K562 (cell line): ENCODE measurements around the gene STRIP1. TPM values are rescaled to one million over a fixed set of nuclear protein-coding genes. Genes with fewer than 3 reads are reported as not detected.
A peak's percentile ranks its signal among the peaks of the same experiment; 100 is the strongest.

ENCODE experiments used
- ATAC-seq: fragments of 200-7000 bp; cut with Tn5 transposase; 3 replicates; pipeline ENCODE4 v1.9.1; 2020; ENCODE audit warnings: moderate library complexity
- BruUV-seq: library from RNA; stranded (reverse); fragments of 400-500 nt; replicated peaks from 2 replicates; lab custom pipeline; 2021; lab: Mats Ljungman, UMichigan
- CTCF ChIA-PET: fragments of 300-600 bp; formaldehyde crosslinking; extraction: SDS; loops from one replicate; lab custom pipeline; 2021; ENCODE audit warnings: low intra/inter-chr PET ratio; lab: Yijun Ruan, JAX
- POLR2A ChIA-PET: fragments of 300-600, 350-650 bp; sonication (Branson Sonifier 250); formaldehyde crosslinking; extraction: SDS; loops from one replicate; lab custom pipeline; 2021; ENCODE audit warnings: antibody characterized with exemption, inconsistent platforms; lab: Yijun Ruan, JAX
- DNase-seq, 4 experiments: peaks; one replicate each; pipeline versions ENCODE4 v3.0.0 to v3.0.0-alpha.2; 2011 to 2018; ENCODE audit warnings: low spot score in 3 of 4, mixed read lengths in 3 of 4; ENCODE audit errors: extremely low read depth in 1 of 4
- FAIRE-seq: peaks from 2 replicates; lab custom pipeline; 2011; peaks lifted over from hg19 to GRCh38; lab: Jason Lieb, UNC
- H2AFZ ChIP-seq: 2 replicates; pipeline ENCODE4 v1.6.0; 2011; ENCODE audit warnings: low read depth, low read length, control low read depth, inconsistent platforms
- H3K27ac ChIP-seq: fragments of 200-600 bp; 3 replicates; pipeline ENCODE4 v1.8.0; 2011; ENCODE audit warnings: low read depth, mild to moderate bottlenecking, control low read depth, inconsistent platforms, low read length, moderate library complexity, mixed read lengths; ENCODE audit errors: extremely low read depth
- H3K27me3 ChIP-seq, 2 experiments: fragments of 300-600 bp in 1 of 2; 2 replicates in 1 of 2; 3 replicates in 1 of 2; pipeline versions ENCODE4 v1.6.0 to v1.8.0; 2011; ENCODE audit warnings: inconsistent platforms in 2 of 2, low read length in 2 of 2, mild to moderate bottlenecking in 1 of 2, mixed read lengths in 1 of 2, moderate library complexity in 1 of 2; ENCODE audit not compliant: control insufficient read depth in 2 of 2, insufficient read depth in 2 of 2
- H3K36me3 ChIP-seq: fragments of 300-600 bp; 3 replicates; pipeline ENCODE4 v1.8.0; 2011; ENCODE audit warnings: mild to moderate bottlenecking, low read length, inconsistent platforms; ENCODE audit not compliant: control insufficient read depth, insufficient read depth
- H3K4me1 ChIP-seq, 2 experiments: fragments of 200-600 bp in 1 of 2; replicated peaks in 1 of 2; 2 replicates in 1 of 2; 3 replicates in 1 of 2; pipeline versions ENCODE4 v1.5.1 to v1.8.0; 2011; ENCODE audit warnings: inconsistent platforms in 2 of 2, low read length in 2 of 2, mild to moderate bottlenecking in 1 of 2, mixed read lengths in 1 of 2, moderate library complexity in 1 of 2; ENCODE audit not compliant: control insufficient read depth in 2 of 2, insufficient read depth in 2 of 2
- H3K4me2 ChIP-seq: 2 replicates; pipeline ENCODE4 v1.6.1; 2011; ENCODE audit warnings: low read length, control low read depth, inconsistent platforms, mixed read lengths; ENCODE audit not compliant: insufficient read depth
- H3K4me3 ChIP-seq: fragments of 200-600 bp; sonication (generic), shearing (Covaris generic); 2 replicates; pipeline ENCODE4 v1.5.1; 2016; ENCODE audit warnings: control low read depth, inconsistent platforms
- H3K79me2 ChIP-seq: fragments of 200-600 bp; 3 replicates; pipeline ENCODE4 v1.8.0; 2011; ENCODE audit warnings: low read length, inconsistent platforms; ENCODE audit not compliant: control insufficient read depth, insufficient read depth
- H3K9ac ChIP-seq, 2 experiments: 2 replicates each; pipeline versions ENCODE4 v1.6.0 to v1.6.1; 2011; ENCODE audit warnings: low read depth in 2 of 2, low read length in 2 of 2, control low read depth in 1 of 2, inconsistent platforms in 1 of 2, mild to moderate bottlenecking in 1 of 2, mixed read lengths in 1 of 2; ENCODE audit not compliant: insufficient read depth in 1 of 2
- H3K9me1 ChIP-seq: one replicate; pipeline ENCODE4 v1.6.0; 2011; ENCODE audit warnings: inconsistent platforms, mild to moderate bottlenecking, low read length, moderate library complexity; ENCODE audit not compliant: control insufficient read depth, insufficient read depth
- H3K9me3 ChIP-seq: replicated peaks from 2 replicates; pipeline ENCODE4 v1.5.1; 2011; ENCODE audit warnings: low read depth, low read length, inconsistent platforms; ENCODE audit not compliant: control insufficient read depth, insufficient read depth
- H4K20me1 ChIP-seq: replicated peaks from 2 replicates; pipeline ENCODE4 v1.6.1; 2011; ENCODE audit warnings: low read length, inconsistent platforms, mixed read lengths; ENCODE audit not compliant: control insufficient read depth, insufficient read depth
- BRD4 ChIP-seq: fragments of 200-600 bp; sonication (generic); IDR thresholded peaks from 2 replicates; pipeline ENCODE4 v1.6.1; 2017; ENCODE audit warnings: inconsistent platforms
- ILF3 ChIP-seq: fragments of 450-650 bp; IDR thresholded peaks from 2 replicates; pipeline ENCODE4 v1.6.1; 2018; ENCODE audit warnings: antibody characterized with exemption, mild to moderate bottlenecking, moderate library complexity, borderline replicate concordance
- MYNN ChIP-seq, 2 experiments: sonication (generic); formaldehyde crosslinking in 1 of 2; IDR thresholded peaks; 2 replicates each; pipeline versions ENCODE4 v1.5.0 to v1.6.1; 2016 to 2020; ENCODE audit warnings: antibody characterized with exemption in 1 of 2, missing genetic modification reagents in 1 of 2
- POLR2A ChIP-seq: fragments of 450-650 bp; conservative IDR thresholded peaks from 2 replicates; pipeline ENCODE4 v1.6.1; 2016
- POLR2AphosphoS2 ChIP-seq: IDR thresholded peaks from 2 replicates; pipeline ENCODE4 v1.6.1; 2012; ENCODE audit warnings: low read length, improper control_type of control experiment
- SRF ChIP-seq, 2 experiments: fragments of 250-450, 450-650 bp in 1 of 2; sonication (Bioruptor Pico) in 1 of 2; sonication (generic) in 1 of 2; formaldehyde crosslinking; IDR thresholded peaks; 2 replicates each; pipeline versions ENCODE4 v1.5.0 to v1.5.1; 2020 to 2022; ENCODE audit warnings: mild to moderate bottlenecking in 1 of 2, missing genetic modification reagents in 1 of 2
- ZBTB17 ChIP-seq: fragments of 450-650 bp; formaldehyde crosslinking; IDR thresholded peaks from 2 replicates; pipeline ENCODE4 v1.4.0; 2020; ENCODE audit warnings: mild to moderate bottlenecking
- WGBS: fragments of 100-300 bp; shearing (Covaris generic); methylation state at CpG from one replicate; pipeline ENCODE4 v1.1.6; 2016; ENCODE audit warnings: low coverage, mixed read lengths; ENCODE audit not compliant: insufficient coverage; ENCODE audit errors: missing lambda C conversion rate; 5-methylcytosine and 5-hydroxymethylcytosine counted together
- in situ Hi-C: fragments of 300-500 bp; cut with MboI; formaldehyde crosslinking; loops from 4 replicates; pipeline ENCODE4 v1.15.0; 2018; ENCODE audit warnings: inconsistent platforms, mixed read lengths
- intact Hi-C: fragments of 100-400 bp; cut with micrococcal nuclease; formaldehyde crosslinking; loops from 2 replicates; pipeline ENCODE4 v1.14.2; 2022
- polyA plus RNA-seq, 8 experiments: library from polyadenylated mRNA; depleted of rRNA in 4 of 8; stranded (reverse) in 5 of 8; unstranded in 3 of 8; fragments of >200 nt; fragmentation: Nextera tagmentation in 2 of 8; fragmentation: Illumina TruSeq in 1 of 8; extraction: Ambion mirVana in 2 of 8; extraction: Trizol in 1 of 8; gene quantifications; 2 replicates each; pipeline versions ENCODE4 v1.2.1 to v1.2.3, GENCODE V29; 2011 to 2014; ENCODE audit warnings: inconsistent platforms in 1 of 8, missing spikeins in 1 of 8
- total RNA-seq, 7 experiments: library from RNA; depleted of rRNA in 6 of 7; stranded (reverse); fragments of >200 nt in 6 of 7; fragmentation: Illumina TruSeq in 2 of 7; extraction: Trizol in 2 of 7; gene quantifications; 2 replicates each; pipeline versions ENCODE4 v1.2.1 to v1.2.3, GENCODE V29; 2011 to 2021; ENCODE audit warnings: low replicate concordance in 1 of 7
- TF ChIP-seq, protein P1 (sequence below), 2 experiments: fragments of 450-650 bp; conservative IDR thresholded peaks; 2 replicates each; pipeline ENCODE4 v1.6.1; 2017; ENCODE audit warnings: mild to moderate bottlenecking in 2 of 2, moderate library complexity in 2 of 2

Gene STRIP1
- total and polyA plus RNA-seq, 9 of the 15 experiments (the other 6 are each of a cell fraction or from before 2014, with no cell fraction given) = 9.9 to 42.3 (median 32.0) TPM

DNA sequence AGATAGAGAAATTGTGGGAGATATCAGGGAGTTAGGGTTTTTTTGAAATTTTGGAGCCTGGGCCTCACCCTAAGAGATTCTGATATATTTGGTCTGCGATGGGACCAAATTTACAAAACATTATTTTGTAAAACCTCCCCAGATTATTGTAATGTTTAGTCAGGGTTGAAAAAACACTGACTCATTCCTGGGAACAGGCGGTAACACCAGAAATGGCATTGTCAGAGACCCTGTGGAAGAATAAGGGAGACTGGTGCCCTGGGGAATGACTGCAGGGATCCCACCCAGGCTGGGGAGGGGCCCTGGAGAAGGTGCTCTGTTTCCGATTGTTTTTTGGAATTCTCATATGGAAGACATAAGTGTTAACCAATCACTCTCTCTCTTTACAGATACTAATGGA, 13.1 kb upstream of the STRIP1 start:
- POLR2A ChIA-PET = no interaction called here
- no TSS peak for BruUV-seq
- ATAC-seq = no peak
- no peak for DNase-seq
- Histone ChIP-seq H3K79me2 (no peaks in the 10 kb centered on the region), H3K9me1 (no peaks in the 10 kb centered on the region), H3K4me2 (no peak overlapping the region), H3K27ac (no peak overlapping the region), H3K4me1 (no peaks in the 10 kb centered on the region), H4K20me1 (no peaks in the 10 kb centered on the region), H2AFZ (no peak overlapping the region), H3K36me3 (peaks cover 80% of the 10 kb centered on the region), H3K9ac (no peak overlapping the region)
- in situ Hi-C loops = no loop called here
- CTCF ChIA-PET = interaction anchor here (0.9 kb wide), 1 partner anchor 9 kb away, joined by 5 read pairs; no protein-coding TSS in a partner anchor
- FAIRE-seq = no peak
- TF ChIP-seq BRD4 (no peak), SRF (CRISPR knock-in tag; IDR thresholded peaks at IDR 0.05) (no peak), ZBTB17 (CRISPR knock-in tag) (no peak)
- TF ChIP-seq, all 486 proteins: peak for 0
- Histone ChIP-seq H3K4me3 (no peak overlapping the region), H3K27me3 (no peaks in the 10 kb centered on the region), H3K9me3 (no peaks in the 10 kb centered on the region)
- intact Hi-C loops = no loop called here
- WGBS = 87% methylated on average over 3 of the region's 3 CpGs

- intact Hi-C loops (loop anchor here (5.0 kb wide), 1 partner anchor 83 kb away; no protein-coding TSS in a partner anchor), in situ Hi-C loops (no loop called here)
- BruUV-seq = no TSS peak
- 94% methylated on average over 4 of the region's 4 CpGs for WGBS
- Histone ChIP-seq H3K9me3 (no peaks in the 10 kb centered on the region), H3K9ac (no peak overlapping the region), H2AFZ (no peak overlapping the region), H3K27me3 (no peaks in the 10 kb centered on the region), H3K79me2 (no peaks in the 10 kb centered on the region), H3K4me1 (no peaks in the 10 kb centered on the region; a peak in 1 of 5 replicates), H4K20me1 (no peaks in the 10 kb centered on the region), H3K27ac (no peak overlapping the region), H3K9me1 (no peaks in the 10 kb centered on the region), H3K4me2 (no peak overlapping the region), H3K4me3 (no peak overlapping the region), H3K36me3 (peaks cover 46% of the 10 kb centered on the region)
- TF ChIP-seq POLR2AphosphoS2 = peak; percentile 92
- no peak for TF ChIP-seq ILF3
- TF ChIP-seq, protein P1, sequence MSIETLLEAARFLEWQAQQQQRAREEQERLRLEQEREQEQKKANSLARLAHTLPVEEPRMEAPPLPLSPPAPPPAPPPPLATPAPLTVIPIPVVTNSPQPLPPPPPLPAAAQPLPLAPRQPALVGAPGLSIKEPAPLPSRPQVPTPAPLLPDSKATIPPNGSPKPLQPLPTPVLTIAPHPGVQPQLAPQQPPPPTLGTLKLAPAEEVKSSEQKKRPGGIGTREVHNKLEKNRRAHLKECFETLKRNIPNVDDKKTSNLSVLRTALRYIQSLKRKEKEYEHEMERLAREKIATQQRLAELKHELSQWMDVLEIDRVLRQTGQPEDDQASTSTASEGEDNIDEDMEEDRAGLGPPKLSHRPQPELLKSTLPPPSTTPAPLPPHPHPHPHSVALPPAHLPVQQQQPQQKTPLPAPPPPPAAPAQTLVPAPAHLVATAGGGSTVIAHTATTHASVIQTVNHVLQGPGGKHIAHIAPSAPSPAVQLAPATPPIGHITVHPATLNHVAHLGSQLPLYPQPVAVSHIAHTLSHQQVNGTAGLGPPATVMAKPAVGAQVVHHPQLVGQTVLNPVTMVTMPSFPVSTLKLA (conservative IDR thresholded peaks at IDR 0.05) = no peak
- TF ChIP-seq POLR2A = peak; percentile 38; the same call in 1 of the 2 replicates
- TF ChIP-seq MYNN (IDR thresholded peaks at IDR 0.05) = peak; percentile 71
- no peak for TF ChIP-seq MYNN (CRISPR knock-in tag; IDR thresholded peaks at IDR 0.05)
- peak; percentile 6 for FAIRE-seq
- no peak for DNase-seq
- ATAC-seq = no peak
- POLR2A ChIA-PET = interaction anchor here (1.0 to 2.2 kb wide), 4 partner anchors 10 to 21 kb away, joined by 5 to 6 read pairs (median 5); partner anchors contain the start of gene STRIP1
- CTCF ChIA-PET = no interaction called here
These were observed 9.8 kb upstream of the STRIP1 start for GRCh38 chr1:110024613-110025012.
